ENCODE data around the gene HS3ST1. TPM values are rescaled to one million over a fixed set of nuclear protein-coding genes. Genes with fewer than 3 reads are reported as not detected.

Gene HS3ST1
- total and polyA plus RNA-seq, 7 donors = 0.04 to 0.50 (median 0.10) TPM

- H3K4me3 ChIP-seq = no peak overlapping the region
- 24 to 48% (median 47%) methylated on average over 1 of the region's 1 CpG for WGBS, 3 donors
- ATAC-seq (no peak), DNase-seq (no peak)
- intact Hi-C loops (cut with DNase I) = no loop called here
- no peaks in the 10 kb centered on the region for H3K36me3 ChIP-seq (ENCODE audit: insufficient read depth in 1 of 2, low read depth in 1 of 2)
- TF ChIP-seq CTCF (IDR thresholded peaks at IDR 0.05) = no peak
- no peaks in the 10 kb centered on the region for H3K4me1 ChIP-seq
- no peaks in the 10 kb centered on the region for H3K27me3 ChIP-seq (ENCODE audit: insufficient read depth in 3 of 3, low read length in 2 of 3)
- no peak overlapping the region for H3K27ac ChIP-seq
- no peaks in the 10 kb centered on the region for H3K9me3 ChIP-seq
Observed at GRCh38 chr4:11409632-11410031, 19.1 kb downstream of the HS3ST1 start.

- H3K27ac ChIP-seq = no peak overlapping the region
- H3K9me3 ChIP-seq = no peaks in the 10 kb centered on the region
- no peaks in the 10 kb centered on the region for H3K27me3 ChIP-seq (ENCODE audit: insufficient read depth in 3 of 3, low read length in 2 of 3)
- TF ChIP-seq CTCF (IDR thresholded peaks at IDR 0.05) = no peak
- H3K4me3 ChIP-seq = no peak overlapping the region
- no peaks in the 10 kb centered on the region for H3K36me3 ChIP-seq (ENCODE audit: insufficient read depth in 1 of 2, low read depth in 1 of 2)
- WGBS, 3 donors = 43 to 52% (median 43%) methylated on average over 5 of the region's 5 CpGs
- intact Hi-C loops (cut with DNase I) = no loop called here
- H3K4me1 ChIP-seq = no peaks in the 10 kb centered on the region
- DNase-seq (no peak), ATAC-seq (no peak)
Observed at GRCh38 chr4:11408233-11408967, 20.3 kb downstream of the HS3ST1 start.

- Histone ChIP-seq H3K27me3 (ENCODE audit: insufficient read depth in 3 of 3, low read length in 2 of 3) (no peaks in the 10 kb centered on the region), H3K36me3 (ENCODE audit: insufficient read depth in 1 of 2, low read depth in 1 of 2) (no peaks in the 10 kb centered on the region), H3K9me3 (no peaks in the 10 kb centered on the region), H3K4me1 (no peaks in the 10 kb centered on the region), H3K27ac (no peak overlapping the region), H3K4me3 (no peak overlapping the region)
- no peak for TF ChIP-seq CTCF (IDR thresholded peaks at IDR 0.05)
- no peak for ATAC-seq
- 54 to 64% (median 59%) methylated on average over 3 of the region's 3 CpGs for WGBS, 3 donors
- no peak for DNase-seq
- intact Hi-C loops (cut with DNase I) = no loop called here
Observed at GRCh38 chr4:11407551-11407950, 21.1 kb downstream of the HS3ST1 start.

- 90 to 95% (median 90%) methylated on average over 2 of the region's 2 CpGs for WGBS, 3 donors
- no peak for ATAC-seq
Observed at GRCh38 chr4:11404431-11404830, 24.3 kb downstream of the HS3ST1 start.

More at GRCh38 chr4:11404431-11404830, 24.3 kb downstream of the HS3ST1 start:
- TF ChIP-seq CTCF (IDR thresholded peaks at IDR 0.05) = no peak
- H3K27ac ChIP-seq = no peak overlapping the region
- H3K9me3 ChIP-seq = no peaks in the 10 kb centered on the region
- intact Hi-C loops (cut with DNase I) = no loop called here
- DNase-seq = no peak
- no peaks in the 10 kb centered on the region for H3K36me3 ChIP-seq (ENCODE audit: insufficient read depth in 1 of 2, low read depth in 1 of 2)
- H3K4me1 ChIP-seq = no peaks in the 10 kb centered on the region
- H3K4me3 ChIP-seq = no peak overlapping the region
- H3K27me3 ChIP-seq (ENCODE audit: insufficient read depth in 3 of 3, low read length in 2 of 3) = no peaks in the 10 kb centered on the region

Measured in psoas muscle (tissue), 8 donors.